H7 (cell line): Measurements from ENCODE around the gene ARPP19. TPM values are rescaled to one million over a fixed set of nuclear protein-coding genes. Genes with fewer than 3 reads are reported as not detected.

Experiments used
- DNase-seq: peaks from one replicate; pipeline ENCODE4 v3.0.0; 2012
- H3K27me3 ChIP-seq: 2 replicates; pipeline ENCODE4 v1.6.0; 2011; ENCODE audit warnings: mild to moderate bottlenecking, low read length; ENCODE audit not compliant: control insufficient read depth, insufficient read depth
- H3K36me3 ChIP-seq: replicated peaks from 2 replicates; pipeline ENCODE4 v1.5.1; 2011; ENCODE audit warnings: low read length; ENCODE audit not compliant: control insufficient read depth, insufficient read depth
- H3K4me3 ChIP-seq: 2 replicates; pipeline ENCODE4 v1.5.1; 2011; ENCODE audit warnings: low read depth, mild to moderate bottlenecking, control low read depth, low read length, moderate library complexity; ENCODE audit not compliant: insufficient read depth
- total RNA-seq: library from RNA; depleted of rRNA; stranded (reverse); fragments of >200 nt; shearing (Covaris generic); gene quantifications from 2 replicates; pipeline ENCODE4 v1.2.3, GENCODE V29; 2014; rRNA removed

ARPP19 gene
- total RNA-seq, 1 experiment from 2014 or later = 108 TPM

- Histone ChIP-seq H3K36me3 (no peaks in the 10 kb centered on the region), H3K4me3 (no peak overlapping the region), H3K27me3 (no peaks in the 10 kb centered on the region)
- DNase-seq = no peak
Measured at GRCh38 chr15:52511084-52511483, 57.7 kb downstream of the ARPP19 start.

- no peaks in the 10 kb centered on the region for H3K27me3 ChIP-seq
- no peak overlapping the region for H3K4me3 ChIP-seq
- no peak for DNase-seq
- H3K36me3 ChIP-seq = no peaks in the 10 kb centered on the region
Measured at GRCh38 chr15:52509500-52510245, 59.2 kb downstream of the ARPP19 start.

- H3K36me3 ChIP-seq = no peaks in the 10 kb centered on the region
- DNase-seq = no peak
- H3K27me3 ChIP-seq = no peaks in the 10 kb centered on the region
- no peak overlapping the region for H3K4me3 ChIP-seq
Measured at GRCh38 chr15:52506549-52506948, 62.3 kb downstream of the ARPP19 start.

GRCh38 chr15:52505151-52505550 lies 63.7 kb downstream of the ARPP19 start:
- Histone ChIP-seq H3K4me3 (no peak overlapping the region), H3K27me3 (no peaks in the 10 kb centered on the region), H3K36me3 (no peaks in the 10 kb centered on the region)
- DNase-seq = no peak

GRCh38 chr15:52503788-52504496 lies 64.9 kb downstream of the ARPP19 start:
- no peak for DNase-seq
- no peak overlapping the region for H3K4me3 ChIP-seq
- H3K36me3 ChIP-seq = no peaks in the 10 kb centered on the region
- H3K27me3 ChIP-seq = no peaks in the 10 kb centered on the region

GRCh38 chr15:52502608-52503007 lies 66.2 kb downstream of the ARPP19 start:
- no peaks in the 10 kb centered on the region for H3K36me3 ChIP-seq
- no peak for DNase-seq
- H3K27me3 ChIP-seq = no peaks in the 10 kb centered on the region
- H3K4me3 ChIP-seq = no peak overlapping the region

GRCh38 chr15:52499506-52499905 lies 69.3 kb downstream of the ARPP19 start:
- DNase-seq = no peak
- no peaks in the 10 kb centered on the region for H3K36me3 ChIP-seq
- no peaks in the 10 kb centered on the region for H3K27me3 ChIP-seq
- no peak overlapping the region for H3K4me3 ChIP-seq

GRCh38 chr15:52498706-52499105 lies 70.1 kb downstream of the ARPP19 start:
- no peaks in the 10 kb centered on the region for H3K27me3 ChIP-seq
- no peak for DNase-seq
- H3K36me3 ChIP-seq = no peaks in the 10 kb centered on the region
- H3K4me3 ChIP-seq = no peak overlapping the region

Other genes starting within 250 kb of the ARPP19 start
- 9.7 and 13.4 TPM in 2 replicates for gene MYO5A, start 40.1 kb downstream of the ARPP19 start, total RNA-seq
- 3.7 and 6.2 TPM in 2 replicates for gene ATOSA, start 110.4 kb upstream of the ARPP19 start, total RNA-seq
- gene ONECUT1, start 221.3 kb upstream of the ARPP19 start, total RNA-seq = 8.0 and 25.0 TPM in 2 replicates